CD4-positive, alpha-beta T cell treated with Interleukin-17A for 4 hours (primary cell): ENCODE measurements around the gene MEN1.

ENCODE experiments used
- DNase-seq: peaks from one replicate; pipeline ENCODE4 v3.0.0-alpha.2; 2020; ENCODE audit warnings: mixed read lengths

MEN1 gene

GRCh38 chr11:64778473-64779298, 31.7 kb downstream of the MEN1 start, which contains the start of gene SF1:
Gene SF1, minus strand, starts transcription at chr11:64778542. Its CDS starts 150 bp downstream, at chr11:64778392.
- peak; percentile 98 for DNase-seq

GRCh38 chr11:64778223-64778472, 32.2 kb downstream of the MEN1 start:
- DNase-seq, result no peak

GRCh38 chr11:64777449-64778222, 32.7 kb downstream of the MEN1 start:
- DNase-seq, result peak; percentile 91

GRCh38 chr11:64776875-64777274, 33.5 kb downstream of the MEN1 start:
- DNase-seq, result no peak

- no peak for DNase-seq
Observed at GRCh38 chr11:64776425-64776824, 33.9 kb downstream of the MEN1 start.

GRCh38 chr11:64774144-64774543, 36.2 kb downstream of the MEN1 start:
- no peak for DNase-seq

- DNase-seq, result no peak
Observed at GRCh38 chr11:64772303-64773018, 37.9 kb downstream of the MEN1 start.

GRCh38 chr11:64771861-64772260, 38.5 kb downstream of the MEN1 start:
- DNase-seq, result no peak

GRCh38 chr11:64770120-64770519, 40.2 kb downstream of the MEN1 start:
- DNase-seq, result no peak

GRCh38 chr11:64769283-64769682, 41.1 kb downstream of the MEN1 start:
- no peak for DNase-seq

GRCh38 chr11:64768300-64768694, 42.1 kb downstream of the MEN1 start:
- no peak for DNase-seq

GRCh38 chr11:64767344-64768299, 42.7 kb downstream of the MEN1 start:
- DNase-seq, result peak; percentile 92

- no peak for DNase-seq
Observed at GRCh38 chr11:64766881-64767280, 43.5 kb downstream of the MEN1 start.

GRCh38 chr11:64765851-64766665, 44.3 kb downstream of the MEN1 start:
- no peak for DNase-seq

- DNase-seq, result no peak
Observed at GRCh38 chr11:64765291-64765850, 45.0 kb downstream of the MEN1 start.

GRCh38 chr11:64764753-64765152, 45.6 kb downstream of the MEN1 start:
- no peak for DNase-seq

- DNase-seq, result peak; percentile 72
Observed at GRCh38 chr11:64764040-64764611, 46.2 kb downstream of the MEN1 start.

- no peak for DNase-seq
Observed at GRCh38 chr11:64763526-64764039, 46.8 kb downstream of the MEN1 start.

- peak; percentile 59 for DNase-seq
Observed at GRCh38 chr11:64762674-64763525, 47.5 kb downstream of the MEN1 start.

- no peak for DNase-seq
Observed at GRCh38 chr11:64762277-64762673, 48.1 kb downstream of the MEN1 start.
